Upper lobe of left lung (tissue), 4 donors: ENCODE measurements around the gene COL23A1.

ENCODE experiments used
- EP300 ChIP-seq, 4 donors: sonication (generic); formaldehyde crosslinking; IDR thresholded peaks; one replicate each; pipeline ENCODE4 v1.5.1; 2017; ENCODE audit warnings: antibody characterized with exemption in 4 of 4, control low read depth in 2 of 4
- POLR2A ChIP-seq, 4 donors: fragments of 450-650 bp; IDR thresholded peaks; one replicate each; pipeline ENCODE4 v1.5.1; 2016 to 2017; ENCODE audit warnings: antibody characterized with exemption in 4 of 4, mild to moderate bottlenecking in 2 of 4

- no peak for TF ChIP-seq EP300 (IDR thresholded peaks at IDR 0.05)
- TF ChIP-seq POLR2A (IDR thresholded peaks at IDR 0.05): no peak
Observed at GRCh38 chr5:178434016-178434761, 156.0 kb downstream of the COL23A1 start.
